ENCODE data around the gene NAT16. TPM values are rescaled to one million over a fixed set of nuclear protein-coding genes. Genes with fewer than 3 reads are reported as not detected.

The NAT16 gene
- 0.02 TPM in 1 of 2 replicates, not detected in the other for polyA plus RNA-seq (2011; rRNA removed)
- not detected in 2 replicates for polyA minus RNA-seq (2011; rRNA and poly(A)+ RNA removed)

- ChIA-PET POLR2A (no interaction called here), CTCF (interaction anchor here (1.4 kb wide), 1 partner anchor 12 kb away, joined by 3 read pairs; no protein-coding TSS in a partner anchor)
- no peak for DNase-seq (ENCODE audit: low read depth)
- Histone ChIP-seq H3K36me3 (ENCODE audit: control insufficient read depth, insufficient read depth, low read length) (no peaks in the 10 kb centered on the region), H3K27me3 (ENCODE audit: control insufficient read depth, insufficient read depth, low read length) (peaks cover 45% of the 10 kb centered on the region), H3K4me3 (ENCODE audit: low read depth, low read length) (no peak within 1 kb of the TSS)
- no peak for TF ChIP-seq CTCF (IDR thresholded peaks at IDR 0.05; ENCODE audit: insufficient read depth, low read depth, low read length)
Observed at GRCh38 chr7:101180130-101180755, at the start of gene NAT16. Gene NAT16 (minus strand): TSS chr7:101180293. CDS start chr7:101174807, 5,486 bp downstream.

GRCh38 chr7:101226721-101227120 is 46.6 kb upstream of the NAT16 start:
- TF ChIP-seq CTCF (IDR thresholded peaks at IDR 0.05; ENCODE audit: insufficient read depth, low read depth, low read length): no peak
- POLR2A ChIA-PET: no interaction called here
- DNase-seq (ENCODE audit: low read depth): no peak
- CTCF ChIA-PET: interaction anchor here (0.6 to 2.1 kb wide), 3 partner anchors 10 to 83 kb away, joined by 4 to 11 read pairs (median 5); partner anchors contain the start of gene PLOD3
- H3K36me3 ChIP-seq (ENCODE audit: control insufficient read depth, insufficient read depth, low read length): peaks cover 21% of the 10 kb centered on the region
- H3K4me3 ChIP-seq (ENCODE audit: low read depth, low read length): no peak overlapping the region
- no peaks in the 10 kb centered on the region for H3K27me3 ChIP-seq (ENCODE audit: control insufficient read depth, insufficient read depth, low read length)

- Histone ChIP-seq H3K36me3 (ENCODE audit: control insufficient read depth, insufficient read depth, low read length) (peaks cover 21% of the 10 kb centered on the region), H3K27me3 (ENCODE audit: control insufficient read depth, insufficient read depth, low read length) (no peaks in the 10 kb centered on the region), H3K4me3 (ENCODE audit: low read depth, low read length) (no peak overlapping the region)
- ChIA-PET POLR2A (no interaction called here), CTCF (interaction anchor here (0.8 to 2.1 kb wide), 3 partner anchors 9 to 81 kb away, joined by 3 to 11 read pairs (median 4); no protein-coding TSS in a partner anchor)
- no peak for DNase-seq (ENCODE audit: low read depth)
- TF ChIP-seq CTCF (IDR thresholded peaks at IDR 0.05; ENCODE audit: insufficient read depth, low read depth, low read length): no peak
Observed at GRCh38 chr7:101225650-101226049, 45.6 kb upstream of the NAT16 start.

GRCh38 chr7:101223528-101223927 is 43.4 kb upstream of the NAT16 start:
- ChIA-PET POLR2A (no interaction called here), CTCF (interaction anchor here (1.3 kb wide), 1 partner anchor 21 kb away, joined by 3 read pairs; no protein-coding TSS in a partner anchor)
- H3K27me3 ChIP-seq (ENCODE audit: control insufficient read depth, insufficient read depth, low read length): no peaks in the 10 kb centered on the region
- H3K4me3 ChIP-seq (ENCODE audit: low read depth, low read length): no peak overlapping the region
- no peak for DNase-seq (ENCODE audit: low read depth)
- peaks cover 21% of the 10 kb centered on the region for H3K36me3 ChIP-seq (ENCODE audit: control insufficient read depth, insufficient read depth, low read length)
- TF ChIP-seq CTCF (IDR thresholded peaks at IDR 0.05; ENCODE audit: insufficient read depth, low read depth, low read length): no peak

GRCh38 chr7:101222275-101222830 is 42.3 kb upstream of the NAT16 start:
- ChIA-PET POLR2A (no interaction called here), CTCF (interaction anchor here (0.8 to 1.3 kb wide), 2 partner anchors 22 to 30 kb away, joined by 3 read pairs; no protein-coding TSS in a partner anchor)
- H3K27me3 ChIP-seq (ENCODE audit: control insufficient read depth, insufficient read depth, low read length): no peaks in the 10 kb centered on the region
- H3K4me3 ChIP-seq (ENCODE audit: low read depth, low read length): no peak overlapping the region
- peaks cover 21% of the 10 kb centered on the region for H3K36me3 ChIP-seq (ENCODE audit: control insufficient read depth, insufficient read depth, low read length)
- TF ChIP-seq CTCF (IDR thresholded peaks at IDR 0.05; ENCODE audit: insufficient read depth, low read depth, low read length): no peak
- DNase-seq (ENCODE audit: low read depth): no peak

All from BJ (cell line).